ENCODE measurements around the gene TNIK.
"Not testable (repeated sequence)": the region's sequence is repeated elsewhere in the genome, so short reads cannot be mapped to it uniquely, and the experiment has no call there.

TNIK gene

GRCh38 chr3:171446801-171447578 lies 13.2 kb downstream of the TNIK start:
- DNase-seq (ENCODE audit: low read depth in 2 of 2, low spot score in 1 of 2), result no peak

DNA sequence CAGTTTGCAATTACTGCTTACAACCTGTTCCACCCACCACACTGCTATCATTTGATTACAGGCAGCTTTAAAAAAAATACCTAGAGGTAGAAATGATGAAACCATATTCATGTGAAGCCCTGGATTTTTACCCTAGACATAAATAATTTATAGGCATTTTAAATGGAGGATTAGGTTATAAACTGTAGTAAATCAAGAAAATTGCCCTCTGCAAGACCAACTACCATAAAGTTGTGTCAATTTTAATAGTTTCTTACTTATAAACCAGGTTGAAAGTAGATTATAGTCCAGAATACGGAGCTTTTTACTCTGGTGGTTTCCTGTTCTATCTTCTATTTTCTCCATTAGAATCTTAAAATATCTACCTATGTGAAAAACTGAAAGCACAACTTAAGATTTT lies 13.9 kb downstream of the TNIK start:
- no peak for DNase-seq (ENCODE audit: low read depth in 2 of 2, low spot score in 1 of 2)

GRCh38 chr3:171445620-171446204 lies 14.5 kb downstream of the TNIK start:
- no peak for DNase-seq (ENCODE audit: low read depth in 2 of 2, low spot score in 1 of 2)

DNA sequence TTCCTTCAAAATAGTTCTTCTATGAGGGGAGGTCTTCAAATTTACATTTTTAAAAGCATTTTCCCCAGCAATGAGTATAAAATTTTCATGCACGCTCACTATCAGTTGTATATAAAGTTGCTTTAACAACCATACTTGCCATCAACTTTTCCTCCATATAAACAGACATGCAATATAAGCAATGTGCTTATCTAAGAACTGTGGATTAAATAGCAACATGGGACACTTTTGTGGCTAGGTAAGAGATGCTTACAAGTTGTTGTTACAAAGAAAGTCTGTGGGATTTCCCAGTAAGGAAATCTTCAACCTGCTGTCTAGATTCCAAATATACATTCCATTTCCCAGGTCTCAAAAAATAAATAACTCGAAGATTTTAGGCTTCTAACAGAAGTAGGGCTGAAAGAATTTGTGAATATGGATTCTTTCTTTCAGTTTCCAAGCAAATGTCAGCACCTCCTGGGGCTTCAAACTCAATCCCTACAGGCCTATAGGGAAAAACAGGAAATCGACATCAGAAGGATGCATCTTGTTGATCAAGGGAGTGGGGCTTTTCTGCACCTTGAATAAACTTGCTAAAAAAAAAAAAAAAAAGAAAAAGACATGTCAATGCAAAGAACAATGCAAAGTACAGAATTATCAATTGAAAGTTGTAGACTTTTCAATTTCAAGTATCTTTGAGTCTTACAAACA lies 16.1 kb downstream of the TNIK start:
- no peak for DNase-seq (ENCODE audit: low read depth in 2 of 2, low spot score in 1 of 2)

- DNase-seq (ENCODE audit: low read depth in 2 of 2, low spot score in 1 of 2), result no peak
Measured at GRCh38 chr3:171443211-171443957, 16.8 kb downstream of the TNIK start.

DNA sequence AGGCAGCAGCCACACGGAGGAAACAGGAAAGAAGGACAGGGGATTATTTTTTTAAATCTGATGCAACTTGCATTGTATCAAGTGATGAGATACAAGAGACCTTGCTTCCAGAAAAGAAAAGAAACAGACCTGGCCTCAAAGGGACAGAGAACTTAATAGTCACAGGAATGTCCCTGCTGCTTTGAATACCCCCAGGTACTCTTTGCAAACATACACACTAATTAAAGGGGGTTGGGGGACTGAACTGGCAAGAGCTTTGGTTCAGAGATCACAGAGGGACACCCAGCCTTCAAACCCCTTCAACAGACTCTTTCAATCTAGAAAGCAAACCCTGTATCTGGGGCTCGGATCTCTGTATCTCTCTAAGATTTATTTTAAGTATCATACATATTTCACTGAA lies 18.0 kb downstream of the TNIK start:
- no peak for DNase-seq (ENCODE audit: low read depth in 2 of 2, low spot score in 1 of 2)

- DNase-seq (ENCODE audit: low read depth in 2 of 2, low spot score in 1 of 2), result no peak
Measured at GRCh38 chr3:171441381-171441780, 18.8 kb downstream of the TNIK start.

DNA sequence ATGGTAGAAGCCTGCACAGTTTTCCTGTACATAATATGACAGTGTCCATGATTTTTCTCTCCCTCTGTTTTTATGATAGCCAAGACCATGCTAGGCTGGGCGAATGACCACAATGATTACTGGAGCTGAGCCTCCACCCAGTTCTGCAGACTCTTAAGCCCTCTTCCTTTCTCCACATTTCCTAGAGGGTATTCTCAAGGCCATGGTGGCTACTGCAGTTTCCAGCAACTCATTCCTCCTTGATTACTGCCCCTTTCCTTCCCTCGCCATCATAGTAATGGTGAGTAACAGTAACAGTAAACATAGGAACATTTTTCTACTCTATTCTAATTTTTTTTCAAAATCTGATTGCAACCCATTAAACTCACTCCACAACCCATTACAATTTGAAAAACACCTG lies 20.2 kb downstream of the TNIK start:
- no peak for DNase-seq (ENCODE audit: low read depth in 2 of 2, low spot score in 1 of 2)

- no peak for DNase-seq (ENCODE audit: low read depth in 2 of 2, low spot score in 1 of 2)
Measured at GRCh38 chr3:171437115-171437756, 23.0 kb downstream of the TNIK start.

- no peak for DNase-seq (ENCODE audit: low read depth in 2 of 2, low spot score in 1 of 2)
Measured at GRCh38 chr3:171436380-171436779, 23.8 kb downstream of the TNIK start.

DNA sequence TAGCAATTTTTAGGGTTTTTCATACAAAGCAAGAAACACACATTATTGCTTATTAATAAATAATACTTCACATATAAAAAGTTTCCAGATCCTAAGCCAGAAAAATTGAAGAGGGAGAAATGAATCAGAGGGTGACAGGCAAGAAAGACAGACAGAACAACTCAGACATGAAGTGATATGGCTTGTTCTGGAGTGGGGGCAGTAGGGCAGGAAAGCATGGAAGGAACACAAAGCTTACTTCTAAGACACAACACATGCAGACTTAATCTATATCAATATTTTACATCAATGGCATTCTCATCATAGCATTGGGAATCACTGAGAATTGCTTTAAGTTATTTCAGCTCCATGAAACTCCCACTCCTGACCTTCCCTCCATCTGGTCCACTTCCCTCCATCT lies 24.4 kb downstream of the TNIK start:
- DNase-seq (ENCODE audit: low read depth in 2 of 2, low spot score in 1 of 2), result no peak

GRCh38 chr3:171435143-171435542 lies 25.1 kb downstream of the TNIK start:
- DNase-seq (ENCODE audit: low read depth in 2 of 2, low spot score in 1 of 2), result no peak

DNA sequence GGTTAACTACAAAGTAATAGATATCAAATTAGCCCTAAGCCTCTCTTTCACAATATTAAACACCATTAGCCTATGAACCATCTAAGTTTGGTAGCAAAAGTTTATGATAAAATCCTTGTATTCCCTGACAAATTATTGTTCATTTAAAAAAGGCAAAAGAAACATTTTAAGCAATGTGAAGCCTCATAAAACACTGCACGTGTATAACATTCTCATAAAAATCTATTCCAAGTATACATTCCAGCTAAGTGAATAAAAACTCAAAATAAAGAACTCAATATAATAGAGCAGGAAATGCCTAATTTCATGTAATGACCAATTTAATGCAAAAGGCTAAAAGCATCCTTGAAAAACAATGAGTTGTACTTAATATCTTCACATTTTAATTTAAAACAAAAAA lies 27.7 kb downstream of the TNIK start:
- no peak for DNase-seq (ENCODE audit: low read depth in 2 of 2, low spot score in 1 of 2)

DNA sequence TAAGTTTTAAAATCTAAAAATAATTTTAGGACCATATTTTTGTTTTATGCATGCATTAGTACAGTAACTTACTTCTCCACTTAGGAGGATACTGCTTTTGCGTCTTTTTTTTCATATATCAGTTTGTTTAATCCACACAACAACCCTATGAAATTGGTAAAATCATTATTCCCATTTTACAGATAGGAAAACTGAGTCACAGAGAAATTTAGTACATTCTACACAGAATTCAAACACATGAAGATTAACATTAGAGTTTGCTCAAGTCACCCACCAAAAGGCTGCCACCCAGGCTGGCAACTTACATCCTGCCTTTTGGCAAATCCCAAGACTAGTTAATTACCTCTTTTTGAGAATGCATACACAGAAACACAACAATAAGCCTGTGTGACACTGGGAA lies 28.7 kb downstream of the TNIK start:
- DNase-seq (ENCODE audit: low read depth in 2 of 2, low spot score in 1 of 2), result no peak

- DNase-seq (ENCODE audit: low read depth in 2 of 2, low spot score in 1 of 2), result no peak
Measured at GRCh38 chr3:171430530-171430929, 29.7 kb downstream of the TNIK start.

GRCh38 chr3:171429635-171430034 lies 30.6 kb downstream of the TNIK start:
- no peak for DNase-seq (ENCODE audit: low read depth in 2 of 2, low spot score in 1 of 2)

- no peak for DNase-seq (ENCODE audit: low read depth in 2 of 2, low spot score in 1 of 2)
Measured at GRCh38 chr3:171428892-171429291, 31.3 kb downstream of the TNIK start.

DNA sequence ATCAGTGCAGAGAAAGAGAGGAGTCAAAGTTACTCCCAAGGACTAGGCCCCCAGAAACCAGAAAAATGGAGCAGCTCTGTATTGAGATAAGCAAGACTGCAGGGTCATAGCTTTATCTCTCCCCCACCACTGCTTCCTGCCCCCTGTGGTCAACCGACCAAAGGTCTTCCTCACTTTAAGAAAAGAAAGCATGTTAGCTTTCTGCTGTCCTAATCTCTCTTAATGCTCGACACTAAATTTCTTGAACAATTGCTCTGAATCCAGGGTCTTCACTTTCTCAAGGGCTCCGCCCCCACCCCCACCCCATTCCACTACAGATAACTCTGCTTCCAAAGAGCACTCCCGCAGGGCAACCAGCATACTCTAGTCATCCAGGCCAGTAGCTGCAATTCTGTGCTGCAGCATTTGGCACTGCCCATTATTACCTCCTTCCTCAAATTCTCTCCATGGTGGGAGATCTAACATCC lies 31.9 kb downstream of the TNIK start:
- DNase-seq (ENCODE audit: low read depth in 2 of 2, low spot score in 1 of 2), result no peak

GRCh38 chr3:171427771-171428320 lies 32.4 kb downstream of the TNIK start:
- DNase-seq (ENCODE audit: low read depth in 2 of 2, low spot score in 1 of 2), result no peak

GRCh38 chr3:171424063-171424462 lies 36.1 kb downstream of the TNIK start:
- not testable (repeated sequence) for DNase-seq (ENCODE audit: low read depth in 2 of 2, low spot score in 1 of 2)

DNA sequence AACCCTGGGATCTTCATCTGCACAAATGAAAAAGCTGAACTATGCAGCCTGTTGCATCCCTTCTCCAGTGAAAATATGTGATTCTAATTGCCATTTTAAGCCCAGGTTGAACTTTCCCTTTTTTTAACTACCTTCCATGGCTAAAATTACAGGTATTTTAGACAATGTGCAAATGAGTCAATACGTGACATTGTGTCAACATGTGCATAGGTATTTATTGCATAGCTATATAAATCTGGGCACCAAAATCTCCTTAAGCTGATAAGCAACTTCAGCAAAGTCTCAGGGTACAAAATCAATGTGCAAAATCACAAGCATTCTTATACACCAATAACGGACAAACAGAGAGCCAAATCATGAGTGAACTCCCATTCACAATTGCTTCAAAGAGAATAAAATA lies 37.4 kb downstream of the TNIK start:
- not testable (repeated sequence) for DNase-seq (ENCODE audit: low read depth in 2 of 2, low spot score in 1 of 2)

Measured in stimulated activated CD8-positive, alpha-beta memory T cell treated with anti-CD3 and anti-CD28 coated beads, Interleukin-4, amount 100 ng/mL, for 1 hour (primary cell).